Measurements from ENCODE around the gene CLDN7. TPM values are rescaled to one million over a fixed set of nuclear protein-coding genes. Genes with fewer than 3 reads are reported as not detected.
A peak's percentile ranks its signal among the peaks of the same experiment; 100 is the strongest.
"Not testable (repeated sequence)": the region's sequence is repeated elsewhere in the genome, so short reads cannot be mapped to it uniquely, and the experiment has no call there.

CLDN7 gene
- total RNA-seq, 3 donors from 2014 or later = 0.65 to 1.8 (median 1.7) TPM

DNA sequence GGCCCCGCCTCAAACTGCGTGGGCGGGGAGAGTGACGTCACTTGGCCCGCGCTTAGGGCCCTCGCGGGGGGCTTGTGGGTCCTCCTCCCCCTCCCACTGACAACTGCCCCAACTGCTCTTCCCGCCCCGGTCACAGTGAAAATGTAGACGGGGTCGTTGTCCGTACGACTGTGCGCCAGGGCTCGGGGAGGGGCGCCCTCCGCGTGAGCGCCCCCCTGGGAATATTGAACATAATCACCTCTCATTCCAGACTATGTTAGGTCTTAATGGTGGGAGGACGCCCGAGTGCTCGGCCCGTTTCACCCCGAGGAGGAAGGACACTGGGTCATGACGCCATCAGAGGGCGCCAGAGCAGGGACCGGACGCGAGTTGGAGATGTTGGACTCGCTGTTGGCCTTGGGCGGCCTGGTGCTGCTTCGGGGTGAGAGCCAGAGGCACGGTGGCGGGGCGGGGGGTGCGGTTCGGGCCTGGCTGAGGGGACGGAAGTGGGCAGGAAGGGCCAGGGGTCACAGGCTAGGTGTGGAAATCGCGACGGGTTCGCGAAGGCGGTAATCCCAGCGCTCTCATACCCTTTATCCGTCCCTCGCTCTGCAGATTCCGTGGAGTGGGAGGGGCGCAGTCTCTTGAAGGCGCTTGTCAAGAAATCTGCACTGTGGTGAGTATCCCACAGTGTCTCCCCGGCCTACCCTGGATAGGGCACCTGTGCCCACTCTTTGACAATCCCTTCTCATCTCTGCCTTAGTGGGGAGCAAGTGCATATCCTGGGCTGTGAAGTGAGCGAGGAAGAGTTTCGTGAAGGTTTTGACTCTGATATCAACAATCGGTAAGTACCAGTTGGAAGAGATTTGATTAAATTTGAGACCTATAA is 9.9 kb downstream of the CLDN7 start, which contains the start of gene ELP5:
TSS of gene ELP5 (plus strand) at position 40 of the 868 bp plus-strand sequence. CDS start at position 376, 336 bp downstream.
- ATAC-seq (peak; percentile 57 to 63), DNase-seq (peak; percentile 76)
- peaks cover 34% of the 10 kb centered on the region for H3K4me1 Mint-ChIP-seq (ENCODE audit: low read depth)
- H3K27me3 Mint-ChIP-seq (ENCODE audit: low read depth) = no peaks in the 10 kb centered on the region
- H3K9me3 Mint-ChIP-seq = no peaks in the 10 kb centered on the region
- H3K4me3 Mint-ChIP-seq = peak within 1 kb of the TSS; percentile 97
- H3K36me3 Mint-ChIP-seq (ENCODE audit: insufficient read depth) = peaks cover 20% of the 10 kb centered on the region

GRCh38 chr17:7251661-7252175 is 10.6 kb downstream of the CLDN7 start, which contains the start of gene CTDNEP1:
Gene CTDNEP1 (minus strand): TSS chr17:7251734. CDS start chr17:7251296, 438 bp downstream.
- ATAC-seq (peak; percentile 94), DNase-seq (peak; percentile 99)
- Mint-ChIP-seq H3K4me3 (peak within 1 kb of the TSS; percentile 97), H3K36me3 (ENCODE audit: insufficient read depth) (peaks cover 18% of the 10 kb centered on the region), H3K9me3 (no peaks in the 10 kb centered on the region), H3K4me1 (ENCODE audit: low read depth) (peaks cover 34% of the 10 kb centered on the region), H3K27me3 (ENCODE audit: low read depth) (no peaks in the 10 kb centered on the region)

- Mint-ChIP-seq H3K9me3 (no peaks in the 10 kb centered on the region), H3K4me1 (ENCODE audit: low read depth) (peaks cover 38% of the 10 kb centered on the region), H3K27me3 (ENCODE audit: low read depth) (no peaks in the 10 kb centered on the region), H3K36me3 (ENCODE audit: insufficient read depth) (peaks cover 20% of the 10 kb centered on the region), H3K4me3 (peak overlapping the region; percentile 97)
- DNase-seq (no peak), ATAC-seq (peak; percentile 12 to 25)
Observed at GRCh38 chr17:7250695-7251627, 11.3 kb downstream of the CLDN7 start.

DNA sequence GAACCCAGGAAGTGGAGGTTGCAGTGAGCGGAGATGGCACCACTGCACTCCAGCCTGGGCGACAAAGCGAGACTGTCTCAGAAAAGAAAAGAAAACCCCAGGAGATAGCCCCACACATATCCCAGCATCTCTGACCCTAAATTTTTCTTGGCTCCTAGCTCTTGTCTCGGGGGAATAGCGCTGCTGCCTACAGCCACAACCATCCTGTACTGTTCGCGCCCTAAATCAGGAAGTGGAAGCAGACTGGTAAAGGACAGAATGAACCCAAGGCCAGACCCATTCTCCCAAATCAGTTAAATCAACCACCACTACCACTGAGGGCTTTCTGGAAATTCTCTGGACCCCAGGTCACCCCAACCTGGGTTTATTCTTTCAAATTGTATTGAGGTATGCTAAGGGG is 12.4 kb downstream of the CLDN7 start:
- no peaks in the 10 kb centered on the region for H3K9me3 Mint-ChIP-seq
- peak overlapping the region; percentile 97 for H3K4me3 Mint-ChIP-seq
- no peak for ATAC-seq
- peaks cover 21% of the 10 kb centered on the region for H3K36me3 Mint-ChIP-seq (ENCODE audit: insufficient read depth)
- peaks cover 38% of the 10 kb centered on the region for H3K4me1 Mint-ChIP-seq (ENCODE audit: low read depth)
- DNase-seq = no peak
- H3K27me3 Mint-ChIP-seq (ENCODE audit: low read depth) = no peaks in the 10 kb centered on the region

- peaks cover 36% of the 10 kb centered on the region for H3K4me1 Mint-ChIP-seq (ENCODE audit: low read depth)
- no peaks in the 10 kb centered on the region for H3K27me3 Mint-ChIP-seq (ENCODE audit: low read depth)
- no peak for DNase-seq
- ATAC-seq = no peak
- peaks cover 21% of the 10 kb centered on the region for H3K36me3 Mint-ChIP-seq (ENCODE audit: insufficient read depth)
- no peaks in the 10 kb centered on the region for H3K9me3 Mint-ChIP-seq
- peak overlapping the region; percentile 97 for H3K4me3 Mint-ChIP-seq
Observed at GRCh38 chr17:7249214-7249613, 13.1 kb downstream of the CLDN7 start.

- DNase-seq = no peak
- peaks cover 34% of the 10 kb centered on the region for H3K4me1 Mint-ChIP-seq (ENCODE audit: low read depth)
- peaks cover 21% of the 10 kb centered on the region for H3K36me3 Mint-ChIP-seq (ENCODE audit: insufficient read depth)
- H3K4me3 Mint-ChIP-seq = peak overlapping the region; percentile 97
- no peaks in the 10 kb centered on the region for H3K27me3 Mint-ChIP-seq (ENCODE audit: low read depth)
- no peaks in the 10 kb centered on the region for H3K9me3 Mint-ChIP-seq
- ATAC-seq = no peak
Observed at GRCh38 chr17:7248796-7249195, 13.5 kb downstream of the CLDN7 start.

GRCh38 chr17:7246779-7247178 is 15.5 kb downstream of the CLDN7 start:
- DNase-seq (no peak), ATAC-seq (no peak)
- no peaks in the 10 kb centered on the region for H3K27me3 Mint-ChIP-seq (ENCODE audit: low read depth)
- no peaks in the 10 kb centered on the region for H3K9me3 Mint-ChIP-seq
- no peak overlapping the region for H3K4me3 Mint-ChIP-seq
- H3K36me3 Mint-ChIP-seq (ENCODE audit: insufficient read depth) = peaks cover 18% of the 10 kb centered on the region
- peaks cover 37% of the 10 kb centered on the region for H3K4me1 Mint-ChIP-seq (ENCODE audit: low read depth)

DNA sequence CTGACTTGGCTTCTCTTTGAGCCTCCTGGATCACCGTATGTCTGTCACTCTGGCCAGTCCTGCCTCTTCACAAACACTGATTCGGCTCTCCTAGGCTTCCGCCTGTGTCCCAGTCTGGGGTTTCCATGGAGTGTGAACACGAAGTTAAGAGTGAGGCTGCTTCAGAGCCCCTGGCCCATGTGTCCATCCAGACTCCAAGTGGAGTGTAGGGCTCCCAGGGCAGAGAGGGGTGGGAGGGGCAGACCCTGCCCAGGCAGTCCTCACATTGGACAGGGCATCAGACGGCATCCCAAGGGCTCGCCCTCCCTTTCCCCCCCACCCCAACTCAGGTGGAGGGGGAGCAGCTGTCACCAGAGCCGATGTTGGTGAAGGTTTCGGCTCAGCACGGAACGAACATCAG is 18.4 kb downstream of the CLDN7 start:
- ATAC-seq; H3K4me3 Mint-ChIP-seq; DNase-seq; H3K9me3 Mint-ChIP-seq; H3K27me3 Mint-ChIP-seq (ENCODE audit: low read depth): not testable (repeated sequence)
- peaks cover 42% of the 10 kb centered on the region for H3K4me1 Mint-ChIP-seq (ENCODE audit: low read depth)
- peaks cover 23% of the 10 kb centered on the region for H3K36me3 Mint-ChIP-seq (ENCODE audit: insufficient read depth)

DNA sequence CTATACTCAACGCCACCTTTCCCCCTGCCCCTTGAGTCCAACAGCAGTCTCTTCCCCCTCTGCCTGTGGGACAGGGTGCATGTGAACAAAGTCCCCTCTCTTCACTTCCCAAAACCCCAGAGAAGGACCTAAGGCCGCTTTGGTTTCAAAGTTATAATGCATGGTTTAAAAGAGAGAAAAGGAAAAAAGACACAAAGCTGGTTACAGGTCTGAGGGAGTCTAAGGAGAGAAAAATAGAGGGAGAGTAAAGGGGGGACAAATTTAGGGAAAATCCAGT is 18.9 kb downstream of the CLDN7 start:
- Mint-ChIP-seq H3K9me3 (no peaks in the 10 kb centered on the region), H3K27me3 (ENCODE audit: low read depth) (no peaks in the 10 kb centered on the region), H3K4me3 (peak overlapping the region; percentile 98), H3K4me1 (ENCODE audit: low read depth) (peaks cover 38% of the 10 kb centered on the region), H3K36me3 (ENCODE audit: insufficient read depth) (peaks cover 23% of the 10 kb centered on the region)
- ATAC-seq (no peak), DNase-seq (no peak)

DNA sequence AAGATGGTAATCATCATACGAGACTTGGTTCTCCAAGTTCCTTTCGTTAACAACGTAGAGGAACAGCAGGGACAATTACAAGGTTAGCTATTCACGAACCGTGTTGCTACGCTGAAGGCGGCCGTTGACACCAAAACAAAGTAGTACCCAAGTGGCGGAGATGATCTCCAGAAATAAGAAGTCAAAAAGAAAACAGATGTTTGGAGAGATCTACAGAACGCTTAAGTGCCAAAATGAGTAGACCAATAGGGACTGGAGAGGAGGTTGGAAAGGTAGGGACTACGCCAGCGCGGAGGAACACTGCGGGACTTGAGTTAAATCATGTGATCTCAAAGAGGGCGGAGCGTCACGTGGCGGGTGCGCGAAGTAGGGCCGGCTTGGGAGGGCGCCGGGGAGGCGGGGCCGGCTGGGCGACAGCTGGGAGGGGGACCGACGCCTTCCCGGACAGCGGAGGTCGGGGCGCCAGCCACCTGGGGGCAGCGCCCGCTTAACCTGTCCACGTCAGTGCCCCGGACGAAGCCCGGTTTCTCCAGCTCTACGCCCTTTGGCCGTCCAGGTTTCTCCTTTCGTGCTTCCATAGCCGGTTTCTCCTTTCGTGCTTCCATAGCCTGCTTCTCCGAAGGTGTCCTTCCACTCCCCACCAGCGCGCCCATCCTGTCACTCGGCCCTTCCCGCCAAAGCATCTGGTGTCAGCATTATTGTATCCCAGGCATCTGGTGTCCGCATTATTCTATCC is 19.4 kb downstream of the CLDN7 start:
- no peaks in the 10 kb centered on the region for H3K9me3 Mint-ChIP-seq

DNA sequence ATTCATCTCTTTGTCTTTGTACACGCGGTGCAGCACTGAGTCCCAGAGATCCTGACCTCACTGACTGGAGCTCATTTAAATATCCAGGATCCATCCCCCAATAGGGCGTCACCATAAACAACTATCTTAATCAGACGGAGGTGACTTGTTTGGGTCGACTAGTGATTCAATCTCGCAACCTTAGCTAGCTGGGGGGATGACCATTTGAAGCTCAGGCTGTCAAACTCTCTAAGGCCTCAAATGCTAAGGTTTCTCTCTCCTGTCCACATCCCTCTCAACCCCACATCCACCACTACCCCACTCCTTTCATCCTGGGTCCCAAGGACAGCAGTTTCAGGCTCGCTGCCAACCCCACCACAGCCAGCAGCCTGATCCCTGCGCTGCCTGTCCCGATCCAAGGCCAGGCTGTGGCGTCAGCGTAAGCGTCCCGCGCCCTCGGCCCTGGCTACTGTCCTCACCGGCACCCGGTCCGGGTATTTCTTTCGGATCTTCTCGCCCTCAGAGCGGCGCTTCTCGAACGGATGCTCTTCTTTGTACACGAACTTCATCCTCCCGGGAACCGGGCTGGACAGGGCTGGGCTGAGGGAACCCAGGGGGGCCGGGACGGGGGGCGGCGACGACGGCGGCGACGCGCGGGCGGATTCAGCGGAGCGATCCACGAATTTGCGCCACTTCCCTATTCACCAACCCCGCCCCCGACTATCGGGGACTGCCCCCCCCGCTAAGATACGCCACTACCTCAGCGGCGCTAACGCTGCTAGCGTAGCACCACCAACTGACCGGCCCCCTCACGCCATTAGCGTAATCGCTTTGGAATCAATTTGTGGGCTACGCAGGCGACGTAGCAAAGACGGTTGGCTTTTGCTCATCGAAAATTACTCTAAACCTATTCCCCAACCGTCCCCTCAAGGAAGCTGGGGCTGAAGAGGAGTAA is 20.2 kb downstream of the CLDN7 start, which contains the start of gene GABARAP:
TSS of gene GABARAP (minus strand) at position 667 of the 934 bp plus-strand sequence. CDS start at position 548, 119 bp downstream.
- DNase-seq (peak; percentile 93), ATAC-seq (peak; percentile 31 to 37)
- H3K4me1 Mint-ChIP-seq (ENCODE audit: low read depth) = peaks cover 40% of the 10 kb centered on the region
- H3K36me3 Mint-ChIP-seq (ENCODE audit: insufficient read depth) = peaks cover 24% of the 10 kb centered on the region
- peak within 1 kb of the TSS; percentile 98 for H3K4me3 Mint-ChIP-seq
- no peaks in the 10 kb centered on the region for H3K27me3 Mint-ChIP-seq (ENCODE audit: low read depth)
- no peaks in the 10 kb centered on the region for H3K9me3 Mint-ChIP-seq

More for the DNA sequence above, 19.4 kb downstream of the CLDN7 start:
- H3K27me3 Mint-ChIP-seq (ENCODE audit: low read depth) = no peaks in the 10 kb centered on the region
- DNase-seq (peak; percentile 90), ATAC-seq (peak; percentile 36 to 38)
- H3K4me3 Mint-ChIP-seq = peak overlapping the region; percentile 98
- peaks cover 23% of the 10 kb centered on the region for H3K36me3 Mint-ChIP-seq (ENCODE audit: insufficient read depth)
- H3K4me1 Mint-ChIP-seq (ENCODE audit: low read depth) = peaks cover 38% of the 10 kb centered on the region

- ATAC-seq (no peak), DNase-seq (no peak)
- peaks cover 40% of the 10 kb centered on the region for H3K4me1 Mint-ChIP-seq (ENCODE audit: low read depth)
- H3K4me3 Mint-ChIP-seq = peak overlapping the region; percentile 98
- no peaks in the 10 kb centered on the region for H3K27me3 Mint-ChIP-seq (ENCODE audit: low read depth)
- H3K36me3 Mint-ChIP-seq (ENCODE audit: insufficient read depth) = peaks cover 21% of the 10 kb centered on the region
- H3K9me3 Mint-ChIP-seq = no peaks in the 10 kb centered on the region
Observed at GRCh38 chr17:7241090-7241733, 21.1 kb downstream of the CLDN7 start.
